GM13976 (cell line): ENCODE results near the gene GAS1.

Experiments
- DNase-seq: peaks from one replicate; pipeline ENCODE4 v3.0.0; 2012; ENCODE audit warnings: low spot score
- in situ Hi-C: fragments of 300-500 bp; cut with MboI; formaldehyde crosslinking; loops from one replicate; pipeline ENCODE4 v1.12.0; 2022; ENCODE audit warnings: low sequenced_read_pairs, mixed read lengths, inconsistent platforms; ENCODE audit not compliant: unreplicated experiment
- TF ChIP-seq, protein P1 (sequence below): IDR thresholded peaks from 2 replicates; pipeline ENCODE4 v1.5.1; 2012; ENCODE audit warnings: borderline replicate concordance, mild to moderate bottlenecking; ENCODE audit not compliant: insufficient read depth; ENCODE audit errors: extremely low read depth, missing control alignments, control extremely low read depth

Gene GAS1

GRCh38 chr9:86921151-86921923, 26.0 kb downstream of the GAS1 start:
- in situ Hi-C loops: no loop called here
- DNase-seq: no peak
- TF ChIP-seq, protein P1, sequence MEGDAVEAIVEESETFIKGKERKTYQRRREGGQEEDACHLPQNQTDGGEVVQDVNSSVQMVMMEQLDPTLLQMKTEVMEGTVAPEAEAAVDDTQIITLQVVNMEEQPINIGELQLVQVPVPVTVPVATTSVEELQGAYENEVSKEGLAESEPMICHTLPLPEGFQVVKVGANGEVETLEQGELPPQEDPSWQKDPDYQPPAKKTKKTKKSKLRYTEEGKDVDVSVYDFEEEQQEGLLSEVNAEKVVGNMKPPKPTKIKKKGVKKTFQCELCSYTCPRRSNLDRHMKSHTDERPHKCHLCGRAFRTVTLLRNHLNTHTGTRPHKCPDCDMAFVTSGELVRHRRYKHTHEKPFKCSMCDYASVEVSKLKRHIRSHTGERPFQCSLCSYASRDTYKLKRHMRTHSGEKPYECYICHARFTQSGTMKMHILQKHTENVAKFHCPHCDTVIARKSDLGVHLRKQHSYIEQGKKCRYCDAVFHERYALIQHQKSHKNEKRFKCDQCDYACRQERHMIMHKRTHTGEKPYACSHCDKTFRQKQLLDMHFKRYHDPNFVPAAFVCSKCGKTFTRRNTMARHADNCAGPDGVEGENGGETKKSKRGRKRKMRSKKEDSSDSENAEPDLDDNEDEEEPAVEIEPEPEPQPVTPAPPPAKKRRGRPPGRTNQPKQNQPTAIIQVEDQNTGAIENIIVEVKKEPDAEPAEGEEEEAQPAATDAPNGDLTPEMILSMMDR: no peak

DNA sequence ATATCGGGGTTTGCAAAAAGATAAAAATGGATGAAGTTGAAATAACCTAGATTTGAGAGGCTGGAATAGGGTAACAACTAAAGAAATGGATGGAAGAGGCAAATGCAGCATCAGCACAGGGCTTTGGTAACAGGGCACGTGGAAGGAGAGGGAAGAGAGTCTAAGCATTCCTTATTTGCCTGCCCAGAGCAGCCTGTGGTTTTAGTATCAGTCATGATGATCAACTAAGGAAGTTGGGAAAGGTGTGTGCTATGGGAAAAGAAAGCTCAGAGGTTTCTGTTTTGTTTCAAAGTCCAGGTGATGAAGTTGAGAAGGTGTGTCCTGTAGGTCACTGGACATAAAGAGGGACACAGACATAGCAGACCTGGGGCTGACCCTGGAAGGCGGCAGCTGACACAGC, 28.8 kb downstream of the GAS1 start:
- in situ Hi-C loops: no loop called here
- DNase-seq: no peak
- TF ChIP-seq, protein P1: no peak

DNA sequence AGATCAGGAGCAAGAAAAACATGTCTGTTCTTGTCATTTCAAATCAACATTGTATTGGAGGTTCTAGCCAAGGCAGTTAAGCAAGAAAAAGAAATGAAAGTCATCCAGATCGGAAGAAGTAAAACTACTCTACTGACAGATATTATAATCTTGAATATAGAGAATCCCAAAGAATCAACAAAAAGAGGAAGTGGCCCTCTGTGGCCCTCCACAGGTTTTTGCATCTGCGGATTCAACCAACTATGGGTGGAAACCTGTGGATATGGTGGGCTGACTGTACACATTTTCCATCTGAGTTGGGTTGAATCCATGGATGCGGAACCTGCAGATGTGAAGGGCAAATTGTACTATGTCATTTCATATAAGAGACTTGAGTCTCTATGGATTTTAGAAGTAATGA, 35.1 kb downstream of the GAS1 start:
- no peak for DNase-seq
- in situ Hi-C loops: no loop called here
- TF ChIP-seq, protein P1: no peak

- TF ChIP-seq, protein P1: no peak
- in situ Hi-C loops: no loop called here
- DNase-seq: no peak
Observed at GRCh38 chr9:86909388-86909787, 37.9 kb downstream of the GAS1 start.

- TF ChIP-seq, protein P1: no peak
- no peak for DNase-seq
- in situ Hi-C loops: no loop called here
Observed at GRCh38 chr9:86908261-86908660, 39.0 kb downstream of the GAS1 start.

GRCh38 chr9:86907346-86907745, 40.0 kb downstream of the GAS1 start:
- in situ Hi-C loops: no loop called here
- TF ChIP-seq, protein P1: no peak
- no peak for DNase-seq
